Measurements from ENCODE around the gene HIVEP1.
"Not testable (repeated sequence)": the region's sequence is repeated elsewhere in the genome, so short reads cannot be mapped to it uniquely, and the experiment has no call there.

Gene HIVEP1

GRCh38 chr6:12096342-12096741 is 84.2 kb downstream of the HIVEP1 start:
- Histone ChIP-seq H3K4me3 (ENCODE audit: low read depth in 1 of 5, low read length in 5 of 5) (no peak overlapping the region), H3K4me1 (ENCODE audit: control insufficient read depth in 5 of 5, insufficient read depth in 5 of 5, low read length in 5 of 5) (peaks cover 0 to 3% (median 0%) of the 10 kb centered on the region in 5 donors), H3K9me3 (ENCODE audit: control insufficient read depth in 5 of 5, low read length in 5 of 5) (no peaks in the 10 kb centered on the region), H3K27me3 (ENCODE audit: control insufficient read depth in 5 of 5, insufficient read depth in 4 of 5, low read length in 5 of 5) (no peaks in the 10 kb centered on the region), H3K27ac (ENCODE audit: low read depth, low read length) (no peak overlapping the region), H3K36me3 (ENCODE audit: control insufficient read depth in 5 of 5, insufficient read depth in 5 of 5, low read length in 5 of 5) (peaks cover 0 to 3% (median 0%) of the 10 kb centered on the region in 5 donors), H3K9ac (ENCODE audit: low read length in 5 of 5) (no peak overlapping the region)

GRCh38 chr6:12097791-12098190 is 85.7 kb downstream of the HIVEP1 start:
- H3K9ac ChIP-seq (ENCODE audit: low read length in 5 of 5): no peak overlapping the region
- H3K4me3 ChIP-seq (ENCODE audit: low read depth in 1 of 5, low read length in 5 of 5): no peak overlapping the region
- no peaks in the 10 kb centered on the region for H3K9me3 ChIP-seq (ENCODE audit: control insufficient read depth in 5 of 5, low read length in 5 of 5)
- peaks cover 0 to 3% (median 0%) of the 10 kb centered on the region in 5 donors for H3K4me1 ChIP-seq (ENCODE audit: control insufficient read depth in 5 of 5, insufficient read depth in 5 of 5, low read length in 5 of 5)
- H3K36me3 ChIP-seq (ENCODE audit: control insufficient read depth in 5 of 5, insufficient read depth in 5 of 5, low read length in 5 of 5): peaks cover 0 to 3% (median 0%) of the 10 kb centered on the region in 5 donors
- H3K27ac ChIP-seq (ENCODE audit: low read depth, low read length): no peak overlapping the region
- H3K27me3 ChIP-seq (ENCODE audit: control insufficient read depth in 5 of 5, insufficient read depth in 4 of 5, low read length in 5 of 5): no peaks in the 10 kb centered on the region

GRCh38 chr6:12099623-12100338 is 87.7 kb downstream of the HIVEP1 start:
- peaks cover 0 to 3% (median 0%) of the 10 kb centered on the region in 5 donors for H3K36me3 ChIP-seq (ENCODE audit: control insufficient read depth in 5 of 5, insufficient read depth in 5 of 5, low read length in 5 of 5)
- no peak overlapping the region for H3K27ac ChIP-seq (ENCODE audit: low read depth, low read length)
- H3K4me3 ChIP-seq (ENCODE audit: low read depth in 1 of 5, low read length in 5 of 5): no peak overlapping the region
- H3K9ac ChIP-seq (ENCODE audit: low read length in 5 of 5): no peak overlapping the region
- H3K9me3 ChIP-seq (ENCODE audit: control insufficient read depth in 5 of 5, low read length in 5 of 5): no peaks in the 10 kb centered on the region
- no peaks in the 10 kb centered on the region for H3K27me3 ChIP-seq (ENCODE audit: control insufficient read depth in 5 of 5, insufficient read depth in 4 of 5, low read length in 5 of 5)
- H3K4me1 ChIP-seq (ENCODE audit: control insufficient read depth in 5 of 5, insufficient read depth in 5 of 5, low read length in 5 of 5): peaks cover 0 to 3% (median 0%) of the 10 kb centered on the region in 5 donors

DNA sequence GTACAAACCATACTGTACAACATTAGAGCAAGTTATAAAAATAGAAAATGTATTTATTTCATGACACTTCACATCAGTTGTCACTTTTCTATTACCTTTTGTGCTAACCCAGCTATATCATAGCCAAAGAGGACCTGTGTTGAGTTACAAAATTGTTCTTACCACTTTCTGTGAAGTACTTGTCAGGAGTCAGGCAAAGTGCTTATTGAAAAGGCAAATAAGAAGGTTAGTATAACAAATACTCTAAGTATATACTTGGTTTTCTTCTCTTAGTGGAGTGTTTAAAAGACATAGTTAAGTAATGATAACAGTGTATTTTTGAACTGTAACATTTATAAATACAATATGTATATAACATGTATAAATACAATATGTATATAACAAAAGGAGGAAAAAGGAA is 88.9 kb downstream of the HIVEP1 start:
- H3K9me3 ChIP-seq (ENCODE audit: control insufficient read depth in 5 of 5, low read length in 5 of 5): no peaks in the 10 kb centered on the region
- no peak overlapping the region for H3K4me3 ChIP-seq (ENCODE audit: low read depth in 1 of 5, low read length in 5 of 5)
- peaks cover 0 to 3% (median 0%) of the 10 kb centered on the region in 5 donors for H3K4me1 ChIP-seq (ENCODE audit: control insufficient read depth in 5 of 5, insufficient read depth in 5 of 5, low read length in 5 of 5)
- H3K27me3 ChIP-seq (ENCODE audit: control insufficient read depth in 5 of 5, insufficient read depth in 4 of 5, low read length in 5 of 5): no peaks in the 10 kb centered on the region
- peaks cover 0 to 3% (median 0%) of the 10 kb centered on the region in 5 donors for H3K36me3 ChIP-seq (ENCODE audit: control insufficient read depth in 5 of 5, insufficient read depth in 5 of 5, low read length in 5 of 5)
- H3K9ac ChIP-seq (ENCODE audit: low read length in 5 of 5): no peak overlapping the region
- H3K27ac ChIP-seq (ENCODE audit: low read depth, low read length): no peak overlapping the region

DNA sequence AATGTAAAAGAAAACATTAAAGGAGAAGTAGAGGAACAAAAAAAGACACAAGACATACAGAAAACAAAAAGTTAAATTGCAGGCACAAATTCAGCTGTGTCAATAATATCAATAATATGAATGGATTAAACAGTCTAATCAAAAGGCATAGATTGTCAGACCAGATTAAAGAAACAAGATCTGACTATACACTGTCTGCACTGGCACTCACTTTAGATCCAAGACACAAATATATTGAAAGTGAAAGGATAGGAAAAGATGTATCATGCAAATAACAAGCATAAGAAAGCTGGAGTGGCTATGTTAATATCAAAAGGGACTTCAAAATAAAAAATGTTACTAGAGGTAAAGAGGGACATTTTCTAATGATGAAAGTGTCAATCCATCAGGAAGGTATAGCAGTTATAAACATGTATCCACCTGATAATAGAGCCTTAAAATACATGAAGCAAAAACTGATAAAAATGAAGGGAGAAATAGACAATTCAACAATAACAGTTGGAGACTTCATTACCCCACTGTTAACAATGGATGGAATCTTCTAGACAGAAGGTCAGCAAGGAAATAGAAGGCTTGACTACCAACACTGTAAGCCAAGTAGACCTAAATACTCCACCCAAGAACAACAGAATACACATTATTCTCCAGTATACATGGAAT is 89.7 kb downstream of the HIVEP1 start:
- Histone ChIP-seq H3K4me1 (ENCODE audit: control insufficient read depth in 5 of 5, insufficient read depth in 5 of 5, low read length in 5 of 5) (peaks cover 0 to 3% (median 0%) of the 10 kb centered on the region in 5 donors), H3K27me3 (ENCODE audit: control insufficient read depth in 5 of 5, insufficient read depth in 4 of 5, low read length in 5 of 5) (no peaks in the 10 kb centered on the region), H3K36me3 (ENCODE audit: control insufficient read depth in 5 of 5, insufficient read depth in 5 of 5, low read length in 5 of 5) (peaks cover 0 to 3% (median 0%) of the 10 kb centered on the region in 5 donors), H3K27ac (ENCODE audit: low read depth, low read length) (no peak overlapping the region), H3K9ac (ENCODE audit: low read length in 5 of 5) (no peak overlapping the region), H3K4me3 (ENCODE audit: low read depth in 1 of 5, low read length in 5 of 5) (no peak overlapping the region), H3K9me3 (ENCODE audit: control insufficient read depth in 5 of 5, low read length in 5 of 5) (no peaks in the 10 kb centered on the region)

DNA sequence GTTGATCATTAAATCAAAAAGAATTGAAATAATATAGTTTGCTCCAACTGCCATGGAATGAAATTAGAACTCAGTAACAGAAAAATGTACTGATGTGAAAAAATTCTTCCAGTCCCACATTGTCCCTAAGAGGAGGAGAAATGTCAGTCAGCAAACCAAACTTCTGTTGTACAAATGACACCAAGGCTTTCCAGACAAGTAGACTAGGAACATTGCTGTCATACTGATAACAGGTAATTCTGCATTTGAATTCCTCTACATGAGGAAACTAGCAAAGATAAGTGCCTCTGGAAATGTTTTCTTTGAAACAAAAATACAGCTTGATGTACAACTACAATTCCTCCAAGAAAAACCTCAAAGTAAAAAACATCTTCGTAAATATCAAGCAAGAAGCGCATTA is 90.2 kb downstream of the HIVEP1 start:
- H3K27me3 ChIP-seq (ENCODE audit: control insufficient read depth in 5 of 5, insufficient read depth in 4 of 5, low read length in 5 of 5): no peaks in the 10 kb centered on the region
- no peak overlapping the region for H3K4me3 ChIP-seq (ENCODE audit: low read depth in 1 of 5, low read length in 5 of 5)
- H3K4me1 ChIP-seq (ENCODE audit: control insufficient read depth in 5 of 5, insufficient read depth in 5 of 5, low read length in 5 of 5): peaks cover 0 to 3% (median 0%) of the 10 kb centered on the region in 5 donors
- H3K27ac ChIP-seq (ENCODE audit: low read depth, low read length): no peak overlapping the region
- H3K36me3 ChIP-seq (ENCODE audit: control insufficient read depth in 5 of 5, insufficient read depth in 5 of 5, low read length in 5 of 5): peaks cover 0 to 3% (median 0%) of the 10 kb centered on the region in 5 donors
- H3K9me3 ChIP-seq (ENCODE audit: control insufficient read depth in 5 of 5, low read length in 5 of 5): no peaks in the 10 kb centered on the region
- no peak overlapping the region for H3K9ac ChIP-seq (ENCODE audit: low read length in 5 of 5)

DNA sequence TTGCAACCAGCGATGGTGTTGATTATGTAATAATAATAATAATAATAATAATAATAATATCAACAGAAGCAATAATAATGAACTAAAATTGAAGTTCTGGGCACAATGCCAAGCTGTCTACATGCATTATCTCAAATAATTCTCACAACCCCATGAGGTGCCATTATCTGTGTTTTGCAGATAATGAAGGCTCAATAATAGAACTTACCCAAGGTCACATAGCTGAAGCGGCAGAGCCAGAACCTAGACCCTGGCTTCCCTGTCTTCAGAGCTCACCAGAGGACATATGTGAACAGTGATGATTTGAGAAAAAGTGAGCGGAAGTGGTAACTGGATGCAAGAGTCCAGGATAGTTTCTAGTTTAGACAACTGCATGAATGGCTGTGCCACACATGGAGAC is 91.0 kb downstream of the HIVEP1 start:
- Histone ChIP-seq H3K36me3 (ENCODE audit: control insufficient read depth in 5 of 5, insufficient read depth in 5 of 5, low read length in 5 of 5) (peaks cover 0 to 3% (median 0%) of the 10 kb centered on the region in 5 donors), H3K9ac (ENCODE audit: low read length in 5 of 5) (no peak overlapping the region)

GRCh38 chr6:12105271-12105670 is 93.2 kb downstream of the HIVEP1 start:
- H3K4me1 ChIP-seq (ENCODE audit: control insufficient read depth in 5 of 5, insufficient read depth in 5 of 5, low read length in 5 of 5): no peaks in the 10 kb centered on the region
- H3K36me3 ChIP-seq (ENCODE audit: control insufficient read depth in 5 of 5, insufficient read depth in 5 of 5, low read length in 5 of 5): peaks cover 0 to 9% (median 7%) of the 10 kb centered on the region in 5 donors
- H3K27ac ChIP-seq (ENCODE audit: low read depth, low read length): no peak overlapping the region
- H3K9me3 ChIP-seq (ENCODE audit: control insufficient read depth in 5 of 5, low read length in 5 of 5): no peaks in the 10 kb centered on the region
- H3K27me3 ChIP-seq (ENCODE audit: control insufficient read depth in 5 of 5, insufficient read depth in 4 of 5, low read length in 5 of 5): no peaks in the 10 kb centered on the region
- H3K9ac ChIP-seq (ENCODE audit: low read length in 5 of 5): no peak overlapping the region
- H3K4me3 ChIP-seq (ENCODE audit: low read depth in 1 of 5, low read length in 5 of 5): no peak overlapping the region

More for the DNA sequence above, 91.0 kb downstream of the HIVEP1 start:
- H3K4me3 ChIP-seq (ENCODE audit: low read depth in 1 of 5, low read length in 5 of 5): no peak overlapping the region
- no peaks in the 10 kb centered on the region for H3K27me3 ChIP-seq (ENCODE audit: control insufficient read depth in 5 of 5, insufficient read depth in 4 of 5, low read length in 5 of 5)
- no peaks in the 10 kb centered on the region for H3K4me1 ChIP-seq (ENCODE audit: control insufficient read depth in 5 of 5, insufficient read depth in 5 of 5, low read length in 5 of 5)
- no peaks in the 10 kb centered on the region for H3K9me3 ChIP-seq (ENCODE audit: control insufficient read depth in 5 of 5, low read length in 5 of 5)
- H3K27ac ChIP-seq (ENCODE audit: low read depth, low read length): no peak overlapping the region

- H3K4me1 ChIP-seq (ENCODE audit: control insufficient read depth in 5 of 5, insufficient read depth in 5 of 5, low read length in 5 of 5); H3K27me3 ChIP-seq (ENCODE audit: control insufficient read depth in 5 of 5, insufficient read depth in 4 of 5, low read length in 5 of 5): not testable (repeated sequence)
Measured at GRCh38 chr6:12108376-12108775, 96.3 kb downstream of the HIVEP1 start.

More at GRCh38 chr6:12108376-12108775, 96.3 kb downstream of the HIVEP1 start:
- peaks cover 0 to 13% (median 10%) of the 10 kb centered on the region in 5 donors for H3K36me3 ChIP-seq (ENCODE audit: control insufficient read depth in 5 of 5, insufficient read depth in 5 of 5, low read length in 5 of 5)
- H3K27ac ChIP-seq (ENCODE audit: low read depth, low read length); H3K9me3 ChIP-seq (ENCODE audit: control insufficient read depth in 5 of 5, low read length in 5 of 5); H3K9ac ChIP-seq (ENCODE audit: low read length in 5 of 5); H3K4me3 ChIP-seq (ENCODE audit: low read depth in 1 of 5, low read length in 5 of 5): not testable (repeated sequence)

Measured in subcutaneous abdominal adipose tissue (tissue), 5 donors.